Fibroblast of skin of scalp (primary cell): Measurements from ENCODE around the gene MDC1. TPM values are rescaled to one million over a fixed set of nuclear protein-coding genes. Genes with fewer than 3 reads are reported as not detected.
A peak's percentile ranks its signal among the peaks of the same experiment; 100 is the strongest.
"Not testable (repeated sequence)": the region's sequence is repeated elsewhere in the genome, so short reads cannot be mapped to it uniquely, and the experiment has no call there.

ENCODE experiments used
- DNase-seq: peaks from one replicate; pipeline ENCODE4 v3.0.0-alpha.2; 2013
- polyA plus RNA-seq, 2 experiments: library from polyadenylated mRNA; unstranded; fragments of 120-200 nt; gene quantifications; one replicate each; pipeline ENCODE4 v1.2.1, GENCODE V29; 2013; ENCODE audit not compliant: insufficient read length in 2 of 2

The MDC1 gene, protein sequence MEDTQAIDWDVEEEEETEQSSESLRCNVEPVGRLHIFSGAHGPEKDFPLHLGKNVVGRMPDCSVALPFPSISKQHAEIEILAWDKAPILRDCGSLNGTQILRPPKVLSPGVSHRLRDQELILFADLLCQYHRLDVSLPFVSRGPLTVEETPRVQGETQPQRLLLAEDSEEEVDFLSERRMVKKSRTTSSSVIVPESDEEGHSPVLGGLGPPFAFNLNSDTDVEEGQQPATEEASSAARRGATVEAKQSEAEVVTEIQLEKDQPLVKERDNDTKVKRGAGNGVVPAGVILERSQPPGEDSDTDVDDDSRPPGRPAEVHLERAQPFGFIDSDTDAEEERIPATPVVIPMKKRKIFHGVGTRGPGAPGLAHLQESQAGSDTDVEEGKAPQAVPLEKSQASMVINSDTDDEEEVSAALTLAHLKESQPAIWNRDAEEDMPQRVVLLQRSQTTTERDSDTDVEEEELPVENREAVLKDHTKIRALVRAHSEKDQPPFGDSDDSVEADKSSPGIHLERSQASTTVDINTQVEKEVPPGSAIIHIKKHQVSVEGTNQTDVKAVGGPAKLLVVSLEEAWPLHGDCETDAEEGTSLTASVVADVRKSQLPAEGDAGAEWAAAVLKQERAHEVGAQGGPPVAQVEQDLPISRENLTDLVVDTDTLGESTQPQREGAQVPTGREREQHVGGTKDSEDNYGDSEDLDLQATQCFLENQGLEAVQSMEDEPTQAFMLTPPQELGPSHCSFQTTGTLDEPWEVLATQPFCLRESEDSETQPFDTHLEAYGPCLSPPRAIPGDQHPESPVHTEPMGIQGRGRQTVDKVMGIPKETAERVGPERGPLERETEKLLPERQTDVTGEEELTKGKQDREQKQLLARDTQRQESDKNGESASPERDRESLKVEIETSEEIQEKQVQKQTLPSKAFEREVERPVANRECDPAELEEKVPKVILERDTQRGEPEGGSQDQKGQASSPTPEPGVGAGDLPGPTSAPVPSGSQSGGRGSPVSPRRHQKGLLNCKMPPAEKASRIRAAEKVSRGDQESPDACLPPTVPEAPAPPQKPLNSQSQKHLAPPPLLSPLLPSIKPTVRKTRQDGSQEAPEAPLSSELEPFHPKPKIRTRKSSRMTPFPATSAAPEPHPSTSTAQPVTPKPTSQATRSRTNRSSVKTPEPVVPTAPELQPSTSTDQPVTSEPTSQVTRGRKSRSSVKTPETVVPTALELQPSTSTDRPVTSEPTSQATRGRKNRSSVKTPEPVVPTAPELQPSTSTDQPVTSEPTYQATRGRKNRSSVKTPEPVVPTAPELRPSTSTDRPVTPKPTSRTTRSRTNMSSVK (N-terminal part only)
- polyA plus RNA-seq (2013, experiment 1 of 2; ENCODE audit: insufficient read length): 25.5 TPM
- polyA plus RNA-seq (2013, experiment 2 of 2; ENCODE audit: insufficient read length): 28.3 TPM

DNA sequence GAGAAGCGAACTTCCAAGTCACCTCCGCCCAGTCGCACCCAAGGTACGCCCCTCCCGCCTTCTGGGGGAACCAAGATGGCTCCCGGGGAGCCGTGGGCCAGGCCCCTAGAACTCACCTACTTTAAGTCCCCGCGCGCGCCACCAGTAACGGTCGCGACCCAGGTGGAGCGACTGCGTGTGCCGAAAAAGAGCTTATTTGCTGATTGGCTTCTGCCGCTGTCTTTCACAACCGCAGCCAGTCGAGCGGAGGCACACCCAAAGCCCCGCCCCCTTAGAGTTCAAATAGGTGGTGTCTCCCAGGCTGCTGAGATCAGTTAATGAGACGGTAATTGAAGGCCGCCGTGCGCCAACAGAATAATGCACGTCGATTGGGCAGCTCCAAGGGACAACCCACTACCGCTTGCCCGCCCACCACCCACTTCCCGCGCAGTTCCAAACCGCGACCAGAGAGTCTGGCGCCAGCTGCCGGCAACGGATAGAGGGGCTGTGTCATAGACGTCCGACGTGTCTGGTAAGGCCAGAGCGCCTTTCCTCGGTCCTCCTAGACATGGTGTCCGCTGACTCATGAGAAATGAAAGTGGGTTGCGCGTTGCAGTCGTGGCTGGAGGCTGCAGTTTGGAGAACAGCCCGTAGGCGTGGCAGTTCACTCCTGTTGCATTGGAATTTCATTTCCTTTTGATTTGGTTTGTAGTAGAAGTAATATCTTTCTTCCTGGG is at the start of gene MDC1:
TSS of gene MDC1 (minus strand) at position 153 of the 716 bp plus-strand sequence. CDS start 2,106 bp downstream, outside the sequence.
- peak; percentile 100 for DNase-seq

DNA sequence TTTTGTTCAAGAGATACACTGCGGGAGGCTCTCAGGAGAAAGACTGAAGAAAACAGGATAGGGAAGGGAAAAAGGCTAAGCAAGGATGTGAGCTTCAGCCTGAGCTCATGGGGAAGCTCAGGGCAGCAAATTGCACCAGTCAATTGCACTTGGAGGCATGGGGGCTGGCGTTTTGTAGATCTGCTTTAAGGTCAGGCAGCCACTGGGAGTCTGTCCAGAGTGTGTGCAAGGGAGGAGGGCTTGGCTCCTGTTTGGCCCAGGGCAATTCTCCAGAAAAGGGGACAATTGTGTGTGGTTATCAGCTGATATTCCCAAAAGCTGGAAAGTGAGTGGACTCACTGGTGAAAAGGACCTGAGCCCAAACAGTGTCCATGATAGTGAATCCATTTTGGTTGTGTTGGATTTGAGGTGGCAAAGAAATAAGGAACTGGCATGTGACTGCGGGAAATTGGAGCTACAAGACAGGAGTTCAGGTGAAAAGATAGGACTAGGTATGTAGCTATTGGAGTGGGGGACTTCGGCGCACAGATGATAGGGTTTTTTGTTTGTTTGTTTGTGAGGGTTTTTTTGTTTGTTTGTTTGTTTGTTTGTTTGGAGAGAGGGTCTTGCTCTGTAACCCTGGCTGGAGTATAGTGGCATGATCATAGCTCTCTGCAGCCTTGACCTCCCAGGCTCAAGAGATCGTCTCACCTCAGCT is 49.5 kb upstream of the MDC1 start:
- DNase-seq: no peak

DNA sequence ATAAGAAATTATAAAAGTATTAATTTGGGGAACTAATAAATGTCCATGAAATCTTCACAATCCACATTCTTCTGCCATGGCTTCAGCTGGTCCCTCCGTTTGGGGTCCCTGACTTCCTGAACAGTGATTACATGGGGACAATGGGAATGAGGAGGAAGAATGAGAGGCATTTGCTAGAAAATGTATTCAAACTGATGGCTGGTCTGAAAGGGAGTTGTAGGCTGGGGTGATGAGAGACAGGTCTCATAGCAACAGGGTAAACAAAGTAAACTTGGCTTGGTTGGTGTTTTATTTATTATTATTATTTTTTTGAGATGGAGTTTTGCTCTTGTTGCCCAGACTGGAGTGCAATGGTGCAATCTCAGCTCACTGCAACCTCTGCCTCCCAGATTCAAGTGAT is 48.4 kb upstream of the MDC1 start:
- peak; percentile 55 for DNase-seq

DNA sequence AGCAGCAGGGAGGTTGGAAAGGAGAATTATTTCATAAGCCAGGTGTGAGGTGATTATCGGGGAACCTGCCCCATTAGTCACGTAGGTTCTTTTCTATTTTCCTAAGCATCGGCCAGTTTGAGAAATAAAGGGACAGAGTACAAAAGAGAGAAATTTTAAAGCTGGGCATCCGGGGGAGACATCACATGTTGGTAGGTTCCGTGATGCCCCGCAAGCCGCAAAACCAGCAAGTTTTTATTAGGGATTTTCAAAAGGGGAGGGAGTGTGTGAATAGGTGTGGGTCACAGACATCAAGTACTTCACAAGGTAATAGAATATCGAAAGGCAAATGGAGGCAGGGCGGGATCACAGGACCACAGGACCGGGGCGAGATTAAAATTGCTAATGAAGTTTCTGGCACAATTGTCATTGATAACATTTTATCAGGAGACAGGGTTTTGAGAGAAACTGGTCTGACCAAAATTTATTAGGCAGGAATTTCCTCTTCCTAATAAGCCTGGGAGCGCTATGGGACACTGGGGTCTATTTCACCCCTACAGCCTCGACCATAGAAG is 47.5 kb upstream of the MDC1 start:
- DNase-seq: not testable (repeated sequence)

DNA sequence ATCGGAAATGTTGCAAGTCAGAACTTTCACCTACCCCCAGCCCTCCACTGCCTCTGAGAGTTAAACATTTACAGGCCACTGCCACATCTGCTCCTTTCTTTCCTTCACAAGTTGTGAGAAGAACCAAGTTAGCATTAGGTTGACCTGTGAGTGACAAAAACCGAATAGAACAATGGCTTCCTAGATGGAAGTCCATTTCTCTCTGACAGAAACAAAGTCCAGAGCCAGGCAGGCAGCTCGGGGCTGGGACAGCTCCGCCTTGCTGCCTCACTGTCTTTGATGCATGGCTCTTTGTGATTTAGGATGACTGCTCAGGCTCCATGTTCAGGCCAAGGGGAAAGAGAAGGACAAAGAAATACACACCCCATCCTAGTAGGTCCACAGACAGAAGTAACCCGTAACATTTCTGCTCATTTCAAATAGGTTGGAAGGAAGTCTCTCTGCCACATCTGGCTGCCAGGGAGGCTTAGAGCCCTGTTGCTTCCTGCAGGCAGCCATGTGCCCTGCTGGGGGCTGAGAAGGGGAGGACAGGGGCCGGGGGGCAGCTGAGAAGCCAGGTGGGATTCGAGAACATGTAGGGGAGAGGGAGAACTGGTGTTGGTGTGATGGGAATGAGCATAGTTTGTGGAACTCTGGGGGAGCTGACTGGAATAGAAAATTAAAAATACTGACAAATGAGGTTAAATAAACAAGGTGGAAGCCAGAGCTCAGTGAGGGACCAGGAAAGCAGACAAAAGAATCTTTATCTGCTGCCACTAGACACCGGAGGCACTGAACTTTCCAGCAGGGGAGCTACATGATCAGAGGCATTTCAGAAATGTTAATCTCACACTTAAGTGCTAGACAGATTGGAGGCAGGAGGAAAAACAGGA is 46.8 kb upstream of the MDC1 start:
- DNase-seq: peak; percentile 85

DNA sequence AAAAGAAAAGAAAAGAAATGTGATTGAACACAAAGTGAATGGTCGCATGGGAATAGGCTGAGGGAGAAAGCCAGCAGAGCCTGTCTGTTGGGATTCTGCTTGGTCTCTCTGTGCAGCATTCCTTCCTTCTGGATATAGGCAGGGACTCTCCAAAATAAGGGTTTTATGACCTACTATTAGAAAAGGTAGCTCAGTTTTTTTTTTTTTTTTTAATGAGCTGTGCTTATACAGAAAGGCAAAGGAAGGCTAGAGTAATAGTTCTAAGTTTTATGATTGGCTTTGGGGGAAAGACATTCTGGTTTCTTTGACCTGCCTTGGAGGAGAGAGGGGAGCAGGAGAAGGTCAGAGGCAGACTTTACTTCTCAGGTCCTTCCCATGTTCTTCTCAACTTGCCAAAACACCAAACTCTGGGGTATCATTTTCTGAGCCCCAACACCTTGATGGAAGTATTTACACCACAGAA is 46.1 kb upstream of the MDC1 start:
- no peak for DNase-seq

DNA sequence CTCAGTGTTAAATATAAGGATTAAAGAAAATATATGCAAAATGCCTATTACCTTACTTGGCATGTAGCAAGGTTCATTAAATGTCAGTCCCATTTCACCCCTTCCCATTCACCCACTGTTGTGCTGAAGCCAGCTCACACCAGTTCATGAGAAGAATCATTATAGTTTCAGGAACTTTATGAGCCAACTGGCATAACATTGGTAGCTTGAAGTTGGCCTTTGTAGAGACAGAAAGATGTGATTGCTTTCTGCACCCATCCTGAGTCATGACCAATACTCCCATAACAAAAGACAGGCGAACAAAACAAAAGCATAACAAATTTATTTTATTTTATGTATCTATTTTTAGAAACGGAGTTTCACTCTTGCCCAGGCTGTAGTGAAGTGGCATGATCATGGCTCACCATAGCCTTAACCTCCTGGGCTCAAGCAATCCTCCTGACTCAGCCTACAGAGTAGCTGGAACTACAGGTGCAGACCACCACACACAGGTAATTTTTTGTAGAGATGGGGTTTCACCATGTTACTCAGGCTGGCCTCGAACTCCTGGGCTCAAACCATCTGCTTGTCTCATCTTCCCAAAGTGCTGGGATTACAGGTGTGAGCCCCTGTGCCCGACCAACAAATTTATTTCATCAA is 44.8 kb upstream of the MDC1 start:
- DNase-seq: no peak

DNA sequence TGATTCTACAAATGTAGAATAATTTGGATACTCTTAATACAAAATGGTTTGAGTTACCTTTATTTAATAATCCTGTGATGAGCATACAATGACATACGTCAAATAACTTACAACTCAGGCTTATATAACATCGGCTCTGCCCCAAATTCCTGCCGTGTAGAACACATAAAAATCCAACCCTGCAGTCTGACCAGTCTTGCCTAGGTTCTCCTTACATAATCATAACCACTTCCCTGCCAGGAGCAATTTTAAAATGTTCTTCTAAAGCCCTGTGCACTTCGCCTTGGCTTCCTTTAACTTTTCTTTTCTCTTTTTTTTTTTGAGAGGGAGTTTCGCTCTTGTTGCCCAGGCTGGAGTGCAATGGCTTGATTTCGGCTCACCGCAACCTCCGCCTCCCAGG is 43.5 kb upstream of the MDC1 start:
- DNase-seq: no peak

DNA sequence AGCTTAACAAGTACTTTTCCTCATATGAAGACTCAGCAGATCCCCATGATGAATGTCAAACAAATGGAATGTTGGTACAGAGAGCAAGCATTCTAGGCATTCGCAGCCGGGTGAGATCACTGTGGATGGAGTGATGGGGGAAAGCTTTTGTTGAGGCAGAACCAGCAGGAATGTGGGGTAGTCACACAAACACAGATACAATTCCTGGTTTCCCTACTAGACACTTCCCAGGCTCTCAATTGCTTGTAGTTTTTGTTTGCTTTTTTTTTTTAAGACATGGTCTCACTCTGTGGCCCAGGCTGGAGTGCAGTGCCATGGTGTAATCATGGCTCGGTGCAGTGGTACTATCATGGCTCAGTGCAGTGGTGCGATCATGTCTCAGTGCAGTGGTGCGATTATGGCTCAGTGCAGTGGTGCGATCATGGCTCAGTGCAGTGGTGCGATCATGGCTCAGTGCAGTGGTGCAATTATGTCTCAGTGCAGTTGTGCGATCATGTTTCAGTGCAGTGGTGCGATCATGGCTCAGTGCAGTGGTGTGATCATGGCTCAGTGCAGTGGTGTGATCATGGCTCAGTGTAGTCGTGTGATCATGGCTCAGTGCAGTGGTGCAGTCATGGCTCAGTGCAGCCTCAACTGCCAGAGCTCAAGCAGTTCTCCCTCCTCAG is 42.6 kb upstream of the MDC1 start:
- DNase-seq: peak; percentile 99

DNA sequence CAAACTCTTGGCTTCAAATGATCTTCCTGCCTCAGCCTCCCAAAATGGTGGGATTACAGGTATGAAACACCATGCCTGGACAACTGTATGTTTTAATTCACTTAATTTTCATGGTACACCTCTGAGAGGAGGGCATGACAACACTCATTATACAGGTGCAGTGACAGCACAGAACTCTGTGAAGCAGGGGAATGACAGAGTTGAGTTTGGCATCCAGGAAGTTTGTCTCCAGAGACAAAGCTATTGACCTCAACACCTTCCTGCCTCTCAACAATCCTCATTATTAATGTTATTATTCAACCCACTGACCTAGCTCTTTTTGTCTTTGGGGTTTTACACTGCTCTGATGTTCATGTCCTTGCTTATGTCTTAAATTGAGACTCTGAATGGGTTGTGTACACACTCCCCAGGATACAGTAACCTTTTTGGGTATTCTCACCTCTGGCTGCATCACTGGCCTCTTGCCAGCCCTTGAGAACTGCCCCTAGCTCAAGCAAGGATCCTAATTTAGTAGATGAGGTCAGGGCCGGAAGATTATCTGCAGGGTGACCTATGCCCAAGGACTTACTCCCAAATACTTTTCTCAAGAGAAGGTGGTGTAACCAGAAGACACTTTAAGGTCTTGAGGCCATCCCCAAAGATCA is 40.3 kb upstream of the MDC1 start:
- DNase-seq: no peak

DNA sequence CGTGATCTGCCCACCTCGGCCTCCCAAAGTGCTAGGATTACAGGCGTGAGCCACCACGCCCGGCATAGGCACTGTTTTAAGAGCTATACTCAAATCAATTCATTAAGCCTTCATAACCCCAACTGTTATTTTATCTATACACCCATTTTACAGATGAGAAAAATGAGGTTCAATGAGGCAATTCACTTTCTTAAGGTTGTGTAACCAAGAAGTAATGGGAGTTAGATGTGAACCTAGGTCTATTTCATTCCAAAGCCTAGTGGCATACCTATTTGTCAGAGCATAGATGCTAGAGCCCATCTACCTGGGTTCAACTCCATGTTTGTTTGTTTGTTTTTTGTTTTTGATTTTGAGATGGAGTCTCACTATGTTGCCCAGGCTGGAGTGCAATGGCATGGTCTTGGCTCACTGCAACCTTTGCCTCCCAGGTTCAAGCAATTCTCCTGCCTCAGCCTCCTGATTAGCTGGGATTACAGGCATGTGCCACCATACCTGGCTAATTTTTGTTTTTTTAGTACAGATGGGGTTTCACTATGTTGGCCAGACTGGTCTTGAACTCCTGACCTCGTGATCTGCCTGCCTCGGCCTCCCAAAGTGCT is 39.4 kb upstream of the MDC1 start:
- DNase-seq: not testable (repeated sequence)

DNA sequence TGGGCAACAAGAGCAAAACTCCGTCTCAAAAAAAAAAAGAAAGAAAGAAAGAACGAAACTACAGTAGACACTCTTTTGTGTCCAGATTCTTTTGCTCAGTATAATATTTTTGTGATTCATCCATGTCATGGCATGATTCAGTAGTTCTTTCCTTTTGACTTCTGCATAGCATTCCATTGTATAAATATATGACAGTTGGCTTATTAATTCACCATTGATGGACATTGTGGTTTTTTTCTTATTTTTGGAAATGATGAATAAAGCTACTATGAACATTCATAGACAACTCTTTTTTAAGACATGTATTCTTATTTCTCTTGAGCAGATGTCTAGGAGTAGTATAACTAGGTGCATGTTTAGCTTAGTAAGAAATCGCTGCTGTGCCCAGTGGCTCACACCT is 37.5 kb upstream of the MDC1 start:
- peak; percentile 91 for DNase-seq

DNA sequence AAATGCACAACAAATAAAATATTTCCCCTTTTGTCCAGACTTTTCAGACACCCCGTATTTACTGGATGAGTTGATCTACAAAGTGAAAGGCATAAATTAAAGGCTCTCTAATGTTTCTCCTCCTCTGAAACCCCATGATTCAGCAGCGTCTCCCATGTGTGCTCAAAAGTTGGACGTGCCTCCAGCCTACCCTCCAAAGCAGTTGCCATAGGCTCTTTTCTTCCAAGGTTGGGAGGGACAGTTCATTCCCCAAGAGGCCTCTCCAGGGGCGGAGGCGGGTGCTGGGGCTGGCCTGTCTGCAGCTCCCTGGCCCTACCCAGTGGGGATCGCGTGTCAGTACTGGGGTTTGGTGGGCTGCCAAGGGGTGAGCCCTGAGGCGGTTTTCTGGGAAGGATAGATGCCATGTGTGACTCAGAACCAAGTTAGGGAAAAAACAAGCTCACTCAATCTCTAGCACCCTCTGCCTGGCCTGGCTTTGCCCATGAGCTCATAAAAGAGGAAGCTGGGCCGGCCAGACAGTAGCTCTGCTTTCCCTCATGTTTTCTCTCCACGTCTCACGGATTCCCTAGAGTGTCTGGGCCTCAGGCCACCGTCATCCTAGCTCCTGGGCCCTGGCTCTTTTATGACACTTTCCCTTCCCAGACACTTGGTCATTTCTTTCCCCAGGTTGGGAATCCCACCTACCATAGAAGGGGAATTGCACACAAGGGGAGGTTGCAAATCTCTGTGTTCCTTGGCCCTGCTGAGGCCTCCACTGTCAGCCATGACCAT is 35.3 kb upstream of the MDC1 start:
- DNase-seq: peak; percentile 100

DNA sequence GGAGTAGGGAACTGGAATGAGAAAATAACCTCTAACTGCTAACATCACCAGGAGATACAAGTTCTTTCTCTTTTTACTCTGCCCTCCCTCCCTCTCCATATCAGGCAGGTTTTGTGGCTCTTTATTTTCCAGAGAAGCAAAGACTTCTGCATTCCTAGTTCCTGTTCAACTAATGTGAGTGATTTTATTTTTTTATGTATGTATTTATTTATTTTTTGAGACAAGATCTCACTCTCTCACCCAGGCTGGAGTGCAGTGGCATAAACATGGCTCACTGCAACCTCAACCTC is 33.2 kb upstream of the MDC1 start:
- no peak for DNase-seq

DNA sequence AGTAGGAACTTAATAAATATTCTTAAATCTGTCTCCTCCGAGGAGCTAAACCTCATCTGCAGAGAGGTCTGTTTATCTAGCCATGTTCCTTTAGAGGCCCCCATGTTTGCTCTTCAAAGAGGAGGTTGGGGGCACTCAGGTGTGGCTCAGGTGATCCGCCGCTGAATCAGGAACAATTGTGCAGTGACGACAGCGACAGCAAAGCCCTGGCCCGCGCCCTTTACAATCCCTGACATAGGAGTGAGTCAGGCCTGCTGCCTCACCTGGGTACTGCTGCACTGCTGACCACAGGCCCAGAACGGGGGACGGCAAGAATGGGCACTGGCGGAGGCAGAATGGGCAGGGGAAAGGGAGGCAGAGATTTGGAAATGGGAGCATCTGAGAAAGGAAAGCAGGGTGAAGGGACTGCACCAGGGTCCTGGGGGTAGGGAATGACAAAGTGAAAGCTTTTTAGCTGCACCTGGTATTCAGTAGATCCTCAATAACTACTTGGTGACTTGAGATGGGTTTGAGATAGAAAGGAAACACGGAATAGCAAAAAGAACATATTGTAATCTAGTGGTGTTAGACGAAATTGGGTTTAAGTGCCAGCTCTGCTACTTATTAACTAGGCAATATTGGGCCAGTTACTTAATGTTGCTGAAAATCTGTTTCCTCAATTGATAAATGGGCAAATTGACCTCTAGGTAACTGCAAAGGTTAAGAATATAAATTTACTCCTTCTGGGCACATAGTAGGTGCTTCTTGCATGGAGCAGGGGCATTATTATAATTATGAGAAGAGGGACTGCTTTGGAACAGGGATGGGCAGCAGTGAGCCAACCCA is 32.7 kb upstream of the MDC1 start:
- DNase-seq: no peak
